Endometrial microvascular endothelial cells (primary cell): ENCODE data around the gene FHAD1. TPM values are rescaled to one million over a fixed set of nuclear protein-coding genes. Genes with fewer than 3 reads are reported as not detected.

ENCODE experiments used
- in situ Hi-C: cut with HindIII; loops from 2 replicates; pipeline ENCODE4 v1.10.0; 2017; ENCODE audit warnings: low sequenced_read_pairs, low pct_unique_long_range_greater_than_20kb; ENCODE audit errors: inconsistent ontology term
- total RNA-seq: library from RNA; depleted of rRNA; stranded (reverse); fragments of >200 nt; gene quantifications from one replicate; pipeline ENCODE4 v1.2.3, GENCODE V29; 2015; ENCODE audit errors: inconsistent ontology term

The FHAD1 gene
- total RNA-seq, 1 donor from 2014 or later: 1.2 TPM

DNA sequence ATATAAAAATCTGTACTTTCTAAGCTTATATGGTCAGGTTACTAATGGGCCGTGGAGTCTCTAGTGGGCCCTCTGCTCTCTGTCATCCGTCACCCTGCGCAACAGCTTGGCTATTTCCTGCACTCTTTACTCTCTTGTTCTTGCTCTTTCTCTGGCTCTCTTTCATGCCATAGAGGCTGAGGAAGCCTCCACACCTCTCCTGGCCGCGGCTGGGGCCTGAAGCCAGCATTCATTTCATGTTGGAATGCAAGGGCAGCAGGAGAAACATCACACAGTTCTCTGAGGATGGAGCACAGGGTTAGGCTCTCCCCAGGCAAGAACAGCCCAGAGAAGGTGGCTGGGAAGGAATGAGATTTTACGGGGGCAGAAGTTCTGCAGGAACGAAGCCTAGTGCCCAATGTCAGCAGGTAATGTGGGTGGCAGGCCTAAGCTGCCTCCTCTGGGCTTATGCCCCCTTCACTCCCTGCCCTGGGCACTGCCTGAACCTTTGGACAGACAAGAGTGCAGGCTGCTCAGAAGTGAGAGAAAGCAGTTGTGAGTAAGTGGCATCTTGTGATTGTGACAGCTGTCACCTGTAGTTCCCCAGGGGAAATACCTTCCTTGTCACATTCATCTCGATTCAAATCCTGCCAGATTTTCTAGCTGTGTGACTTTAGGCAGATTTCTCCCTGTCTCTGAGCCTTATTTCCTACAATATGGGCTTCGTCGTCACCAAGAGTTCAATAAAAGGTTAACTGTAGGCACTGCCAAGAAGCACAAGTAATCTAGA lies 3.6 kb upstream of the FHAD1 start:
- in situ Hi-C loops: no loop called here

DNA sequence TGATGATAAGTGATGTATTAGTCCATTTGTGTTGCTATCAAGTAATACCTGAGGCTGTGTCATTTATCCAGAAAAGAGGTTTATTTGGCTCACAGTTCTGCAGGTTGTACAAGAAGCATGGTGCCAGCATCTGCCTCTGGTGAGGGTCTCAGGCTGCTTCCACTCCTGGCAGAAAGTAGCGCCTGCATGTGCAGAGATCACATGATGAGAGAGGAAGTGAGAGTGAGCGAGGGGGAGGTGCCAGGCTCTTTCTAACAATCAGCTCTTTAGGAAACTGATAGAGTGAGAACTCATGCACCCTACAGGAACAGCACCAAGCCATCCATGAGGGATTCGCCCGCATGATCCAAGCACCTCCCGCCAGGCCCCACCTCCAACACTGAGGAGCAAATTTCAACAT lies 2.2 kb upstream of the FHAD1 start:
- in situ Hi-C loops: no loop called here

DNA sequence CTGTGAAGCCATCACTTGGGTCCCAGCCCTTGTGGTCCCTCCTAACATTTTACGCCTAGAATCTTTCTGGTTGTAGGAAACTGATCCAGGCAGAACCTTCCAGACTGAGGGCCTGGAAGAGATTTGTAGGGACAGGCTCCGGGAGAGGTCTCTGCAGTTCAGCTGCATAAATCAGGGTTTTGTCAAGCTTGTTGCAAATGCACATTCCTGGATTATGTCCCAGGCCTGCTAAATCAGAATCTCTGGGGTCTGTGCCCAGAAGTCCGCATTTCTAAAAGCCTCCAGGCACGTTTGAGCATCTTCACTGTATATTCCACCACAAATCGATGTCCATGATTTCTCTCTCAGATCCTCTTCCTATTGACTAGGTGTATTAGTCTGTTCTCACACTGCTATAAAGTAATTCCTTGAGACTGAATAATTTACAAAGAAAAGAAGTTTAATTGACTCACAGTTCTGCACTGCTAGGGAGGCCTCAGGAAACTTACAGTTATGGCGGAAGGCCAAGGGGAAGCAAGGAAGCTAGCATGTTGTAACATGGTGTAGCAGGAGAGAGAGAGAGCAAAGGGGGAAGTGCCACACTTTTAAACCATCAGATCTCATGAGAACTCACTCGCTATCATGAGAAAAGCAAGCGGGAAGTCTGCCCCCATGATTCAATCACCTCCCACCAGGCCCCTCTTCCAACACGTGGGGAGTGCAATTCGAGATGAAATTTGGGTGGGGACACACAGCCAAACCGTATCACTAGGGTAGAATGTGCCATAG lies 1.2 kb upstream of the FHAD1 start:
- in situ Hi-C loops: no loop called here

DNA sequence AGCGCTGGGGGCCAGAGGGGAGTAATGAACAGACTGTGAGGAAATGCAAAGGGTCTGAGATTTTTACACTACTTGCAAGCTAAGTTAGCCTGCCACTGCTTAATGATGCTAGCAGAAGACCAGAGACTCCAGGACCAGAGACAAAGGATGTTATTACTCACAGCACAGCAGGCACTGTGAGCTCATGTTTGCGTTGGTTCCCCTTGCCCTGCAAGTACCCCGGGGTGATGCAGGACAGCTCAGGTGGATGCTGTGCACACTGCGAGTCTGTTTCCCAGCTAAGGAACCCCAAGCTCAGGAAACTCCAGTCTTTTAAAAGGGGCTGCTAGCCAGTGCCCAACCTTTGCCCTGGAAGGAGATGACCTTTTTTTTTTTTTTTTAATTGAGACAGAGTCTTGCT lies 1.2 kb downstream of the FHAD1 start:
- in situ Hi-C loops: no loop called here

DNA sequence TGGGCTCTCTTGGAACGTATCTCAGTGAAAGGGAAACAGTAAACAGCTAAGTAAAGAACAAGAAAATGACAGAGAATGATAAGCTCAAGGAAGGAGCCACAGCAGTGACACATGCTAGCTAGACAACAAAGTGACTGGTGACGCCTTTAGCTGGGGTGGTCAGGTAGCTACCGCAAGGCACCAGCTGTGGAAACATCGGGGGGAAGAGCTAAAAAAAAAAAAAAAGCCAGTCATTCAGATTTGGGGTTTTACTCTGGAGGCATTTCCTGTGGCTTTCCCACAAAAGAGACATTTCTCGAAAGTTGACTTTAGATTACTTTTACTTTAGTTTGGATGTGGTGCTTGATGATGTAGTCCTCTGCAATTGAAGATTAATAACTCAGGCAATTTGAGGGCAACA lies 2.1 kb downstream of the FHAD1 start:
- in situ Hi-C loops: no loop called here

DNA sequence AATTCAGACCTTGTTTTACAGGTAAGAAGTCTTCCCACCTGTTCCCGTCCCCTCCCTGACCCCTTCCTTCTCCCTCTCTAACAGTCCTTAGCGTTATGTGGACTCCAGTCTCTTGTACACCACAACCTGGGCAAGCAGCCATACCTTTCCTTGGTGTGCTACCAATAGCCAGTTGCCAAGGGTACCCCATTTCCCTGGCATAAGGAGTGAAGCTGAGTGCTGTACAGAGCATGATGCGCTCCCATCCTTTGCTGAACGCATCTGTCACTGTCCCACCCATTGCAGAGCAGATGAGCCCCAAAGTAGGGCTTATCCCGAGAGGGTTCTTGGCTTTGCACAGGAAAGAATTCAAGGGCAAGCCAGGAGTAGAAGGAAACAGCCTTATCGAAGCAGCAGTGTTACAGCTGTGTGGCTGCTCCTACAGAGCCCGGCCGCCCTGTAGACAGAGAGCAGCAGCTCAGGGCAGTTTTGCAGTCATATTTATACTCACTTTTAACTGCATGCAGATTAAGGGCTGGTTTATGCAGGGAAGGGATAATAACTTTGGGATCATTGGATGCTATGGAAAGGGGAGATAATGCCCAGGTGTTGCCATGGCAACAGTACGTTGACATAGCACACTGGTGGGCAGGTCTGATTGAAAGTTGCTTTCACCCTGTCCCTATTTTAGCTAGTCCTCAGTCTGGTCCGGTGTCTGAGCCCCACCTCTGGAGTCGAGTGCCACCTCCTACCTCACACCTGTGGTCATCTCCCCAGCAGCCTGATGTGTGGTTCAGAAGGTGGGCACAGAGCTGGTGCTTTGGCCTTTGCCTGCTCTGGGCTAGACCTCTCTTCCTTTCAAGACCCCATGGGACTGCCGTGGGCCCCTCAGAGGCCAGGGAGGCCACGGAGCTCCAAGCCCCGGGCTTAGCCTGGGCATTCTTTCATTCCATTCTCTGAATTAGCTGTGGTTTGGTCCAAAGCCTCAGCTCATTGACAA lies 5.1 kb downstream of the FHAD1 start:
- in situ Hi-C loops: no loop called here

DNA sequence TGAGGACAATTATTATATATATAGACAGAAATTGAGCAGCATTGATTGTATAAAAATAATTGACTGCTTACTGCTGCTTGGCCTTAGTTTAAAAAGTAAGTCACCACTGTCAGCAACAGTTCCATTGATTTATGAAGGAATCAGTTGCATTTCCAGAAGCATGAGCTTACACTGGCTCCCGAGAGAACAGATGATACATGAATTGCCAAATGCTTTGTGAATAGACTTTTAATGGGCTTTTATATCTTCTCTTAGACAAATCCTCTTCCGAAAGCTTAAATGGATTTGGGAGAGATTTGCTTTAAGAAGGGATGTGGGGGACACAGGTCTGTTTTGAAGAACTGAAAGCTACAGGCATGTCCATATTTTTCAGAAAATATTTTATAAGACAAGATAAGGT lies 7.5 kb downstream of the FHAD1 start:
- in situ Hi-C loops: no loop called here

DNA sequence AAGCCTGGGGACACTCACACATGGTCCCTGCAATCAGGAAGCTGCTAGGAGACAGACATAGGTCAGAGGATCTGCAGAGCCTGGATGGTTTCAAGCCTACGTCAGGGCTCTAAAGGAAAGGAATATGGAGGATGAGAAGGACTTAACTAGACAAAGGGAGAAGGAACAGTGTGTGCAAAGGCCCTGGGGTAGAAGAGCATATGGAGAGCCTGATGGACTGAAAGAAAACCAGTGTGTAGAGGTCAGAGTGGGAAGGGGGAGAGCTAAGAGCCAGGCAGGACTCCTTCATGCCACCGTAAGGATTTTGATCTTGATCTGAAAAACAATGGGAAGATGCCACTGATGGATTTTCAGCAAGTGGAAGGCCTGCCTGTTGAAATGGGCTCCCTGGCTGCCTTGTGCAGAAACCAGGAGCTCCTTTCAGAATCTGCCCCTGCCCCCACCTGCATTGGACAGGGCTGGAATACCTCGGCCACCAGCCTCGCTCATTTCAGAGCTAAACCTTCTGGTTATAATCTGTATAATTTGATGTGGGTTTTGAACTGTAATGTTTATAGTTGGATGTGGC lies 8.6 kb downstream of the FHAD1 start:
- in situ Hi-C loops: no loop called here

DNA sequence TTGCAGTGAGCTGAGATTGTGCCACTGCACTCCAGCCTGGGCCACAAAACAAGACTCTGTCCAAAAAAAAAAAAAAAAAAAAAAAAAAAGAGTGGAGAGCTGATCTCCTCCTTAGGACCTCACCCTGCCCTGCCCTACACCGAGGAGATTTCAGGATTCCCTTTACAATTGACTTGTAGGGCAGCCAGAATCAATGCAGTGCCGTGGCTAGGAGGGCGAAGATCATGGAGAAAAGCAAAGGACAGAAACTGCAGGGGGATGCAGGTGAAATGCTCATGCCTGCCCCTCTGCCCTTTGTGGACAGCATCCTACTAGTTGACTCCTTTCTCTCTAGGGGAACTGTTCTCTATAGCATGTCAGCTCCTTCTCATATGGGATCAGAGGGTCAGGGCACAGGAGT lies 9.6 kb downstream of the FHAD1 start:
- in situ Hi-C loops: no loop called here

DNA sequence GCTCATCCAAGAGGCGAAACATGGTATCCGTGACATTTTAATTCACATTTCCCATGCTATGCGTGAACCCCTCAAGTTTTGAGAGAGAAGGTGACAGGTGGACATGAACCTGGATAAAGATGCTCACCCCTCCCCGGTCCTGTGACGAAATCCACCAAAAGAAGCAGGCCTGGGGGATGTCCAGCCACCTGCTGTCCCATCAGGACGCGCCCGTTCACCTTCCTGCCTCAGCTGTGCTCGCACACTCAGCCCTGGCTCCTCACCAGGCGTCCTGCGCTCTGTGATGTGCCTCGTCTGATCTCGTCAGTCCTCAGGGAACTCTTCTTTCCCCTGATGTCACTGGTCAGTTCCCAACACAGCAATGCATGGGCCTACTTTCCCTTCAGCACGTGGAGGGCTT lies 10.3 kb downstream of the FHAD1 start:
- in situ Hi-C loops: no loop called here

DNA sequence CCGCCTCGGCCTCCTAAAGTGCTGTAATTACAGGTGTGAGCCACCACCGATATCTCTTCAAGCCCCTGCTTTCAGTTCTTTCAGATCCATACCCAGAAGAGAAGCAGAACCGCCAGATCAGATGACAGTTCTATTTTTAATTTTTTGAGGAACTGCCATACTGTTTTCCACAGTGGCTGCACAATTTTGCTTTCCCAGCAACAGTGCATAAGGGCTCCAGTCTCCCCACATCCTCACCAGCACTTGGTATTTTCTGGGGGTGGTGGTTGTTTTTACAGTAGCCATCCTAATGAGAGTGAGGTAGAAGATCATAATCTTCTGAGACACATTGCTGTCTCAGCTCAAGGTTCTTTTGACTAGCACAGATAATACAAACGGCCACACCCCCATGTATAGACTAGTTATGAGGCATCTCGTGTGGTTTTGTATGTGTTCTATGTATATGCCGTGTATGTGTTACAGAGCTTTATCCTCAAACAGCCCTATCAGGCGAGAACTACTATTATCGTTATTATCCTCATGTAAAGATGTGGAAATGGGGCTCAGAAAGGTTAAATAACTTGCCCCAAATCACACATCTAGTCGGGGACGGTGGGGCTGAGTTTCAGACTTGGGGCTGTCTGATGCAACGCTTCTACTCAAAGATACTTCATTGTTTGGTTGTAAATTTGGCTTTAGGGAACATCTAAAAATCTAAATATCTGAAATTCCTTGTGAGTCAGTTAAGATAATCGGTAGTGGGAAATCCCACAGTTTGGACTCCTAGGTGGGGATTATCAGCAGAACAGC lies 12.0 kb downstream of the FHAD1 start:
- in situ Hi-C loops: no loop called here

DNA sequence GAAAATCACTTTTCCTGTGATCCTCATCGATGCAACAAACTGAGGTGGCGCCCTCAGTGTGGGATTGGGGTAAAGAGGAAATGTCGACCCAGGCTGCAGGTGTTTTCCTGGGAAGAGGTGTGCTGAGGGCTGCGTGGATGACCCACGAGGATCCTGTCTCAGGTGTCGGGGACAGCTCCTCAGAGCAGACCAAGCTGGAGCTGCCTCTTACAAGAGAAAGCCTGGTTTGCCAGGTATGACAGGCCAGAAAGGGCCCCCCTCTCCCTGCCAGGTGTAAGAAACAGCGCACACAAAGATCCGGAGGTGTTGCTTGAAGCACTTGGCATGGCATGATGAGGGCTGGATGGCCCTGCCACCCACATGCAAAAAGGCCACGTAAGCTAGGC lies 12.6 kb downstream of the FHAD1 start:
- in situ Hi-C loops: no loop called here

DNA sequence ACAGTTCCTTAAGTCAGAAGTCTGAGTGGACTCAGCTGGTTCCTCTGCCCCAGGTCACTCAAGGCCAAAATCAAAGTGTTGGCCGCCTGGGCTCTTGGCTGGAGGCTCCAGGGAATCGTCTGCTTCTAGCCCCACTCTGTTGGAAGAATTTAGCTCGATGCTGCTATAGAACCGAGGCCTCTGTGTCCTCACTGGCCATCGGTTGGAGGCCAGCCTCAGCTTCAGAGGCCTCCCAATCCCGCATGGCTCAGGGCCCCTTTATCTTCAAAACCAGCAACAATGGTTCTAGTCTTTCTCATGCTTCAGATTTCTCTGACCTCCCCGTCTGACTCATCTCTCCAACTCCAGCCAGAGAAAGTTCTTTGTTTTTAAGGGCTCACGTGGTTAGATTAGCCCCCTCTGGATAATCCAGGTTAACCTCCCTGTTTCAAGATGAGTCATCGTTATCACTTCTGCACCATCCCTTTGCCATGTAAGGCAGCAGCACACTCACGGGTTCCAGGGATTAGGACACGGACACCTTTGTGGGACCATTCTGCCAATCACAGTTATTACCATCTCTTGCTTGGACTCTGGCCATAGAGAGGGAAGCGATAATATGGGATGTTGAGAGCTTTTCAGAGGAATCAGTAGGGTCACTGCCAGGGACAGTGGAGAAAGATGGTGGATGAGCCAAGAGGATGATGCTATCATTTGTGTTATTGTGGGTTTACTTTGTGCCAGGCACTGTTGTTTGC lies 13.6 kb downstream of the FHAD1 start:
- in situ Hi-C loops: no loop called here

DNA sequence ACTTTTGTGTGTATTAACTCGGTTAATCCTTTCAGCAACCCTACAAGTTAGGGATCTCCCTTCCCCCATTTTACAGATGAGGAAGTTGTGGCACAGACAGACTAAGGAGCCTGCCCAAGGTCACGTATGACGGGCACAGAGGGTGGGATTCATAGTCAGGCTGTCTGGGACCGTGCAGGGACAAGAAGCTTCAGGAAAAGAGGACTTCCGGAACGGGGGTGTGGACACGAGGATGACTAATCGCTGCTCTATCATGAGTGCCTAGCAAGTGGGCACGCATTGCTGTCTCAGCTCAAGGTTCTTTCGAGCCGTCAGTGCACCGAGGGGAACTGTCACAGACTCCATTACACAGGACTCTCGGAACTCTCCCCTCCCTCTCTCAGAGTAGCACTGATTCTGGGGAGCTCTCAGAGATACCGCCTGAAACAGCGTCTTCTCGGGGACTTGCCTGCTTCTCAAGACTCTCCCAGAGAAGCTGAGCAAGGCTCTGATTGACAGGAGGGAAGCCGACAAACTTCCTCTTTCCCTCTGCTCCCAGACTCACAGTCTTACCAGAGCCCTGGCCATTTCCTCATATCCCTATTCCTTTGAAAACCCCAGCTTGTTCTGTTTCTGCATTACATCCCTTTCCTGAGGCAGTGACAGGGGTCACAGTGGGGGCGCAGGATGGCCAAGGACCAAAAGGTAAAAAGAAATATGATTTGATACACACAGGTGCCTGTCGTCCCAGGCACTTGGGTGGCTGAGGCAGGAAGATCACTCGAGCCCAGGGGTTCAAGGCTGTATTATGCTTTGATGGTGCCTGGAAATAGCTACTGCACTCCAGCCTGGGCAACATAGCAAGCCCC lies 14.4 kb downstream of the FHAD1 start:
- in situ Hi-C loops: no loop called here

DNA sequence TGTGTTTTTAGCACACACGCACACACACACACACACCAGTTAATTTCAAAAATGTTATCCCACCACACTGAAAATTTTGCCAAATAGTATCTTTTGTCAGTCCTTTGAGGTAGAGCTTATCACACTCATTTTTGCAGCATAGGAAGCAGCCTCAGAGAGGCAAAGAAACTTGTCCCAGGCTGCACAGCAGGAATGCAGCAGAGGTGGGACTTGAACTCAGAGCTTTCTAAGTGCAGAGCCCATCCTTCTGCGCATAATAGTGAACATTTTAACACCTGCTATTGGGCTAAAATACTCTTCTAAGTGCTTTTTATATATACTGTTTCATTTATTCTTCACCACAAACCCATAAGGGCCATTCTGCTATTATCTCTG lies 15.0 kb downstream of the FHAD1 start:
- in situ Hi-C loops: no loop called here

DNA sequence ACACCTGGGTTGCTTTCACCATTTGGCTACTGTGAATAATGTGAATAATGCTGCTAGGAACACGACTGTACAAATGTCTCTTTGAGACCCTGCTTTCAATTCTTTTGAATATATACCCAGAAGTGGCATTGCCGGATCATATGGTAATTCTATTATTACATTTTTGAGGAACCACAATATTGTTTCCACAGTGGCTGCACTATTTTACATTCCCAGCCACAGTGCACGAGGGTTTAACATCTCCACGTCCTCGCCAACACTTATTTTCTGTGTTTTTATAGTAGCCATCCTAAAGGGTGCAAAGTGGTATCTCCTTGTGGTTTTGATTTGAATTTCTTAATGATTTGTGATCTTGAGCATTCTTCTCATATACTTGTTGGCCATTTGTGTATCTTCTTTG lies 15.7 kb downstream of the FHAD1 start:
- in situ Hi-C loops: no loop called here

DNA sequence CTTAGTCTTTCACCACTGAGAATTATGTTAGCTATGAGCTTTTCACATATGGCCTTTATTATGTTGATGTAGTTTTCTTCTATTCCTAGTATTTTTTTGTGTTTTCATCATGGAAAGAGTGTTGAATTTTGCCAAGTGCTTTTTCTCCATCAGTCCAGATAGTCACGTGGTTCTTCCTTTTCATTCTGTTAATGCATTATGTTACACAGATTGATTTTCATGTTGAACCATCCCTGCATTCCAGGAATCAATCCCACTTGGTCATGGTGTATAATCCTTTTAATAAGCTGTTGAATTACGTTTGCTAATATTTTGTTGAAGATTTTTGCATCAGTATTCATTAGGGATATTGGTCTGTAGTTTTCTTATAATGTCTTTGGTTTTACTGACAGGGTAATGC lies 17.7 kb downstream of the FHAD1 start:
- in situ Hi-C loops: no loop called here
